IMR-90 (cell line): ENCODE measurements around the gene CENPN. TPM values are rescaled to one million over a fixed set of nuclear protein-coding genes. Genes with fewer than 3 reads are reported as not detected.

ENCODE experiments used
- ATAC-seq: fragments of 200-7000 bp; cut with Tn5 transposase; 2 replicates; pipeline ENCODE4 v1.9.1; 2020; ENCODE audit warnings: low read depth, mild to moderate bottlenecking, moderate library complexity
- Bru-seq: library from RNA; stranded (reverse); fragments of 400-500 nt; gene quantifications from one replicate; lab custom pipeline; 2021; lab: Mats Ljungman, UMichigan
- BruChase-seq, 2 experiments: library from RNA; stranded (reverse); fragments of 400-500 nt; gene quantifications; one replicate each; lab custom pipeline; 2021; lab: Mats Ljungman, UMichigan
- BruUV-seq: library from RNA; stranded (reverse); fragments of 400-500 nt; replicated peaks from 2 replicates; lab custom pipeline; 2021; lab: Mats Ljungman, UMichigan
- CTCF ChIA-PET: fragments of 300-600 bp; formaldehyde crosslinking; extraction: SDS; loops from one replicate; lab custom pipeline; 2021; ENCODE audit warnings: antibody characterized with exemption; lab: Yijun Ruan, JAX
- POLR2A ChIA-PET: fragments of 300-600 bp; sonication (Branson Sonifier 250); formaldehyde crosslinking; loops from one replicate; lab custom pipeline; 2022; ENCODE audit warnings: antibody characterized with exemption; ENCODE audit not compliant: unreplicated experiment; lab: Charles Lee
- DNase-seq: peaks from one replicate; pipeline ENCODE4 v3.0.0; 2013
- H2AFZ ChIP-seq: replicated peaks from 2 replicates; pipeline ENCODE3; 2013; ENCODE audit warnings: low read length, mild to moderate bottlenecking; ENCODE audit not compliant: poor library complexity
- H2AK5ac ChIP-seq: 2 replicates; pipeline ENCODE4 v1.6.1; 2013; ENCODE audit warnings: low read depth, low read length, inconsistent platforms
- H2AK9ac ChIP-seq: replicated peaks from 2 replicates; pipeline ENCODE3; 2013; ENCODE audit warnings: mild to moderate bottlenecking, low read depth, low read length, moderate library complexity; ENCODE audit not compliant: poor library complexity
- H2BK120ac ChIP-seq: 2 replicates; pipeline ENCODE4 v1.6.1; 2013; ENCODE audit warnings: low read depth, low read length, inconsistent platforms
- H2BK15ac ChIP-seq: 3 replicates; pipeline ENCODE4 v1.6.1; 2013; ENCODE audit warnings: low read depth, low read length, inconsistent platforms
- H2BK20ac ChIP-seq: 2 replicates; pipeline ENCODE4 v1.6.1; 2013; ENCODE audit warnings: low read depth, mild to moderate bottlenecking, inconsistent platforms, low read length, moderate library complexity
- H2BK5ac ChIP-seq: 2 replicates; pipeline ENCODE4 v1.6.1; 2013; ENCODE audit warnings: mild to moderate bottlenecking, low read depth, low read length, inconsistent platforms; ENCODE audit not compliant: poor library complexity, severe bottlenecking
- H3K14ac ChIP-seq: replicated peaks from 2 replicates; pipeline ENCODE4 v1.6.1; 2013; ENCODE audit warnings: low read depth, low read length, inconsistent platforms
- H3K18ac ChIP-seq: 2 replicates; pipeline ENCODE4 v1.6.1; 2013; ENCODE audit warnings: low read depth, low read length, control low read depth
- H3K23ac ChIP-seq: 2 replicates; pipeline ENCODE4 v1.6.1; 2013; ENCODE audit warnings: low read depth, low read length, inconsistent platforms
- H3K27ac ChIP-seq: 2 replicates; pipeline ENCODE4 v1.5.1; 2013; ENCODE audit warnings: mild to moderate bottlenecking, control low read depth, low read length; ENCODE audit not compliant: insufficient read depth
- H3K27me3 ChIP-seq: 2 replicates; pipeline ENCODE4 v1.6.1; 2013; ENCODE audit warnings: low read length; ENCODE audit not compliant: control insufficient read depth, insufficient read depth
- H3K36me3 ChIP-seq: 2 replicates; pipeline ENCODE4 v1.6.1; 2013; ENCODE audit warnings: low read length, mixed read lengths; ENCODE audit not compliant: control insufficient read depth, insufficient read depth
- H3K4ac ChIP-seq: 2 replicates; pipeline ENCODE4 v1.6.1; 2013; ENCODE audit warnings: low read depth, low read length, inconsistent platforms
- H3K4me1 ChIP-seq: 2 replicates; pipeline ENCODE4 v1.6.1; 2013; ENCODE audit warnings: low read length, mixed read lengths; ENCODE audit not compliant: control insufficient read depth, insufficient read depth
- H3K4me2 ChIP-seq: 2 replicates; pipeline ENCODE4 v1.6.1; 2013; ENCODE audit warnings: low read depth, mild to moderate bottlenecking, control low read depth, low read length, moderate library complexity
- H3K4me3 ChIP-seq: 2 replicates; pipeline ENCODE4 v1.5.1; 2013; ENCODE audit warnings: low read depth, mild to moderate bottlenecking, control low read depth, low read length, moderate library complexity; ENCODE audit not compliant: insufficient read depth
- H3K56ac ChIP-seq: 2 replicates; pipeline ENCODE4 v1.6.1; 2013; ENCODE audit warnings: low read length, inconsistent platforms; ENCODE audit not compliant: insufficient read depth; ENCODE audit errors: extremely low read depth
- H3K79me1 ChIP-seq, 2 experiments: 2 replicates each; pipeline ENCODE4 v1.6.1; 2013; ENCODE audit warnings: low read length in 2 of 2, inconsistent platforms in 1 of 2, low read depth in 1 of 2
- H3K9ac ChIP-seq: 2 replicates; pipeline ENCODE4 v1.6.1; 2013; ENCODE audit warnings: low read depth, low read length, control low read depth
- H3K9me1 ChIP-seq: 2 replicates; pipeline ENCODE4 v1.6.1; 2013; ENCODE audit warnings: low read length, inconsistent platforms; ENCODE audit not compliant: insufficient read depth
- H3K9me3 ChIP-seq: 2 replicates; pipeline ENCODE4 v1.6.1; 2013; ENCODE audit warnings: low read length; ENCODE audit not compliant: control insufficient read depth, insufficient read depth
- H4K20me1 ChIP-seq: 2 replicates; pipeline ENCODE4 v1.6.1; 2013; ENCODE audit warnings: low read length, inconsistent platforms; ENCODE audit not compliant: insufficient read depth
- H4K5ac ChIP-seq: 2 replicates; pipeline ENCODE4 v1.6.1; 2013; ENCODE audit warnings: mild to moderate bottlenecking, low read depth, low read length, control low read depth
- H4K8ac ChIP-seq, 2 experiments: 2 replicates each; pipeline ENCODE4 v1.6.1; 2013; ENCODE audit warnings: low read depth in 2 of 2, low read length in 2 of 2, control low read depth in 1 of 2, inconsistent platforms in 1 of 2
- H4K91ac ChIP-seq: 2 replicates; pipeline ENCODE4 v1.6.1; 2013; ENCODE audit warnings: low read depth, low read length, inconsistent platforms; ENCODE audit not compliant: insufficient read depth
- BHLHE40 ChIP-seq: fragments of 150-350 bp; IDR thresholded peaks from 2 replicates; pipeline ENCODE4 v1.6.1; 2016; ENCODE audit warnings: mild to moderate bottlenecking, low read depth, low read length
- CEBPB ChIP-seq: IDR thresholded peaks from 2 replicates; pipeline ENCODE4 v1.6.1; 2012; ENCODE audit warnings: low read depth, low read length, improper control_type of control experiment
- CHD1 ChIP-seq: IDR thresholded peaks from 2 replicates; pipeline ENCODE4 v1.6.1; 2012; ENCODE audit warnings: low read depth, low read length, improper control_type of control experiment
- ELK1 ChIP-seq: fragments of 150-350 bp; IDR thresholded peaks from 2 replicates; pipeline ENCODE4 v1.6.1; 2016; ENCODE audit warnings: low read depth, mild to moderate bottlenecking, low read length, moderate library complexity, borderline replicate concordance
- MAZ ChIP-seq: IDR thresholded peaks from 2 replicates; pipeline ENCODE4 v1.6.1; 2012; ENCODE audit warnings: low read depth, mild to moderate bottlenecking, low read length, improper control_type of control experiment, moderate library complexity, borderline replicate concordance
- MXI1 ChIP-seq: IDR thresholded peaks from 2 replicates; pipeline ENCODE4 v1.6.1; 2012; ENCODE audit warnings: low read depth, mild to moderate bottlenecking, low read length, moderate library complexity, borderline replicate concordance
- POLR2A ChIP-seq: IDR thresholded peaks from 2 replicates; pipeline ENCODE4 v1.6.1; 2012; ENCODE audit warnings: mild to moderate bottlenecking, low read depth, low read length
- RCOR1 ChIP-seq: IDR thresholded peaks from 2 replicates; pipeline ENCODE4 v1.6.1; 2012; ENCODE audit warnings: mild to moderate bottlenecking, low read length, improper control_type of control experiment; ENCODE audit not compliant: insufficient replicate concordance
- RFX5 ChIP-seq: IDR thresholded peaks from 2 replicates; pipeline ENCODE4 v1.8.0; 2012; ENCODE audit warnings: low read depth, mild to moderate bottlenecking, low read length, moderate library complexity
- USF2 ChIP-seq: fragments of 150-350 bp; IDR thresholded peaks from 2 replicates; pipeline ENCODE4 v1.6.1; 2017; ENCODE audit warnings: mild to moderate bottlenecking, antibody characterized with exemption, low read length, low read depth
- WGBS, 2 experiments: methylation state at CpG; one replicate each; pipeline versions ENCODE4 v1.1.5 to v1.1.7; 2013; ENCODE audit warnings: missing lambda C conversion rate in 2 of 2; ENCODE audit not compliant: insufficient read length in 1 of 2; ENCODE audit errors: extremely low coverage in 2 of 2; 5-methylcytosine and 5-hydroxymethylcytosine counted together
- dilution Hi-C: fragments of 300-500 bp; cut with HindIII; formaldehyde crosslinking; loops from one replicate; pipeline ENCODE4 v1.14.3; 2018; ENCODE audit warnings: low sequenced_read_pairs; ENCODE audit not compliant: unreplicated experiment
- in situ Hi-C: fragments of 300-500 bp; cut with MboI; formaldehyde crosslinking; loops from 3 replicates; pipeline ENCODE4 v1.14.3; 2019; ENCODE audit warnings: low sequenced_read_pairs, inconsistent platforms, mixed read lengths
- intact Hi-C: fragments of 100-400 bp; cut with micrococcal nuclease; formaldehyde crosslinking; loops from 2 replicates; pipeline ENCODE4 v1.10.0; 2022
- long read RNA-seq: library from polyadenylated mRNA; unstranded; transcript quantifications from one replicate; pipeline ENCODE4 v2.0.0, GENCODE V29; 2021; ENCODE audit not compliant: unreplicated experiment
- polyA plus RNA-seq, 3 experiments: library from polyadenylated mRNA; depleted of rRNA; stranded (reverse); fragments of >200 nt; gene quantifications; 2 replicates each; pipeline ENCODE4 v1.2.3, GENCODE V29; 2012; ENCODE audit warnings: low replicate concordance in 1 of 3
- total RNA-seq: library from RNA; depleted of rRNA; stranded (reverse); fragments of >200 nt; gene quantifications from 2 replicates; pipeline ENCODE4 v1.2.3, GENCODE V29; 2012; rRNA removed

The CENPN gene
- total RNA-seq: 22.8 and 34.4 TPM in 2 replicates
- 20.5 and 37.4 TPM in 2 replicates for polyA plus RNA-seq (2012; rRNA removed)
- polyA plus RNA-seq (2012; cell fraction: cytosol; rRNA removed): 3.3 and 7.3 TPM in 2 replicates
- 4.6 and 6.2 TPM in 2 replicates for polyA plus RNA-seq (2012; cell fraction: nucleus; rRNA removed; ENCODE audit: low replicate concordance)
- Bru-seq, nascent RNA: percentile 51 among the genes with signal in this experiment
- BruChase-seq, experiment 1, labeled RNA remaining after a 6-hour chase: percentile 56 among the genes with signal in this experiment
- percentile 47 among the genes with signal in this experiment for BruChase-seq, experiment 2, labeled RNA remaining after a 2-hour chase
- long read RNA-seq, transcript CENPN-202 (11 exons, 2,481 nt): major isoform, 11 of 20 reads
- long read RNA-seq, transcript CENPN-201 (7 exons, 1,398 nt): minor isoform, 5 of 20 reads
- long read RNA-seq, partial matches to known transcripts: 0 of 20 reads
- long read RNA-seq, other reads (novel, unspliced or antisense): 3 of 20 reads

GRCh38 chr16:81006813-81007695 is at the start of gene CENPN, which contains the start of gene CMC2:
Gene CENPN (plus strand): TSS chr16:81007214. CDS start chr16:81011940, 4,726 bp downstream.
Gene CMC2 (minus strand): TSS chr16:81006885. CDS start chr16:80997394, 9,491 bp downstream.
- ATAC-seq: peak; percentile 91
- 0% methylated on average over 38 of the region's 75 CpGs; no CpG with 5 or more reads in 1 of the 2 experiments for WGBS, 2 experiments
- BruUV-seq: no TSS peak
- no peaks in the 10 kb centered on the region for H3K9me3 ChIP-seq
- H3K79me1 ChIP-seq: peaks cover 21 to 62% of the 10 kb centered on the region in 2 experiments
- H3K4me3 ChIP-seq: peak within 1 kb of the TSS; percentile 67
- H2AFZ ChIP-seq: peak within 1 kb of the TSS; percentile 100
- TF ChIP-seq CEBPB: peak; percentile 31
- peak; percentile 96 for TF ChIP-seq USF2
- TF ChIP-seq RCOR1: no peak
- TF ChIP-seq MAZ: peak; percentile 87; the same call in 1 of the 2 replicates
- no peak for TF ChIP-seq ELK1
- no peak for TF ChIP-seq RFX5
- peak; percentile 98 for TF ChIP-seq BHLHE40
- peak; percentile 76 for TF ChIP-seq MXI1
- TF ChIP-seq CHD1: peak; percentile 100; the same call in 1 of the 2 replicates
- no peak; the same call in none of the 2 replicates for TF ChIP-seq POLR2A
- peak within 1 kb of the TSS; percentile 100 for H3K4ac ChIP-seq
- ChIA-PET POLR2A (no interaction called here), CTCF (no interaction called here)
- peak within 1 kb of the TSS; percentile 99 for H3K27ac ChIP-seq
- in situ Hi-C loops (no loop called here), dilution Hi-C loops (no loop called here), intact Hi-C loops (no loop called here)
- H2AK9ac ChIP-seq: peak within 1 kb of the TSS; percentile 98
- H2BK15ac ChIP-seq: peak within 1 kb of the TSS; percentile 100; the same call in 2 of the 3 replicates
- H3K23ac ChIP-seq: peak within 1 kb of the TSS; percentile 100
- H3K56ac ChIP-seq: peak within 1 kb of the TSS; percentile 100
- peaks cover 6% of the 10 kb centered on the region; the same call in 1 of the 2 replicates for H3K9me1 ChIP-seq
- H3K4me2 ChIP-seq: peak within 1 kb of the TSS; percentile 86
- H2BK20ac ChIP-seq: peak within 1 kb of the TSS; percentile 100
- peak within 1 kb of the TSS; percentile 99 for H4K5ac ChIP-seq
- peak within 1 kb of the TSS; percentile 99 for H3K18ac ChIP-seq
- H4K8ac ChIP-seq: peak within 1 kb of the TSS; percentile 85 to 100
- H2BK120ac ChIP-seq: peak within 1 kb of the TSS; percentile 100
- H2AK5ac ChIP-seq: peak within 1 kb of the TSS; percentile 47
- peaks cover 2% of the 10 kb centered on the region; the same call in 1 of the 2 replicates for H3K4me1 ChIP-seq
- no peaks in the 10 kb centered on the region for H3K36me3 ChIP-seq
- H3K14ac ChIP-seq: peak within 1 kb of the TSS; percentile 100
- H3K9ac ChIP-seq: peak within 1 kb of the TSS; percentile 99
- peak within 1 kb of the TSS; percentile 100 for H4K91ac ChIP-seq
- peak within 1 kb of the TSS; percentile 100 for H2BK5ac ChIP-seq
- DNase-seq: peak; percentile 99
- H4K20me1 ChIP-seq: peaks cover 20% of the 10 kb centered on the region
- no peaks in the 10 kb centered on the region for H3K27me3 ChIP-seq
